Measurements from ENCODE around the gene CTRL.

CTRL gene

DNA sequence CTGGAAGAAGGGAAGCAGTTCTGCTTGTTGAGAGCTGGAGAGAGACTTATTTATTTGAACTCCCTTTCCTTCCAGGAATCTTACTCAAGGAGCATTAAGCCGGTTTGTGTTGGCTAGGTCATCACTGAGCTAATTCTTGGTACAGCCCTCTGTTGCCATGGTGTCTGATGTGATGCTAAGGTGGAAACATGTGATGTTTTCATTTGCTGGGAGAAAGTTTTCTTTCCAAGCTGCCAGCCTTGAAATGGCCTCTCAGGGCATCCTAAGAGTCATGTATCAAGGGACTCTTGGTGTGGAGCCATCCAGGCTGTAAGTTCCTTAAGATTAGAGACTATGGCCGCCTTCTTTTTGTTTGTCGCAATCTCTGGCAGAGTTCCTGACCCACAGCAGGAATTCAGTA lies 34.4 kb downstream of the CTRL start:
- TF ChIP-seq, protein P1, sequence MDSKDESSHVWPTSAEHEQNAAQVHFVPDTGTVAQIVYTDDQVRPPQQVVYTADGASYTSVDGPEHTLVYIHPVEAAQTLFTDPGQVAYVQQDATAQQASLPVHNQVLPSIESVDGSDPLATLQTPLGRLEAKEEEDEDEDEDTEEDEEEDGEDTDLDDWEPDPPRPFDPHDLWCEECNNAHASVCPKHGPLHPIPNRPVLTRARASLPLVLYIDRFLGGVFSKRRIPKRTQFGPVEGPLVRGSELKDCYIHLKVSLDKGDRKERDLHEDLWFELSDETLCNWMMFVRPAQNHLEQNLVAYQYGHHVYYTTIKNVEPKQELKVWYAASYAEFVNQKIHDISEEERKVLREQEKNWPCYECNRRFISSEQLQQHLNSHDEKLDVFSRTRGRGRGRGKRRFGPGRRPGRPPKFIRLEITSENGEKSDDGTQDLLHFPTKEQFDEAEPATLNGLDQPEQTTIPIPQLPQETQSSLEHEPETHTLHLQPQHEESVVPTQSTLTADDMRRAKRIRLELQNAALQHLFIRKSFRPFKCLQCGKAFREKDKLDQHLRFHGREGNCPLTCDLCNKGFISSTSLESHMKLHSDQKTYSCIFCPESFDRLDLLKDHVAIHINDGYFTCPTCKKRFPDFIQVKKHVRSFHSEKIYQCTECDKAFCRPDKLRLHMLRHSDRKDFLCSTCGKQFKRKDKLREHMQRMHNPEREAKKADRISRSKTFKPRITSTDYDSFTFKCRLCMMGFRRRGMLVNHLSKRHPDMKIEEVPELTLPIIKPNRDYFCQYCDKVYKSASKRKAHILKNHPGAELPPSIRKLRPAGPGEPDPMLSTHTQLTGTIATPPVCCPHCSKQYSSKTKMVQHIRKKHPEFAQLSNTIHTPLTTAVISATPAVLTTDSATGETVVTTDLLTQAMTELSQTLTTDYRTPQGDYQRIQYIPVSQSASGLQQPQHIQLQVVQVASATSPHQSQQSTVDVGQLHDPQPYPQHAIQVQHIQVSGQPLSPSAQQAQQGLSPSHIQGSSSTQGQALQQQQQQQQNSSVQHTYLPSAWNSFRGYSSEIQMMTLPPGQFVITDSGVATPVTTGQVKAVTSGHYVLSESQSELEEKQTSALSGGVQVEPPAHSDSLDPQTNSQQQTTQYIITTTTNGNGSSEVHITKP (tag by site-specific recombination; IDR thresholded peaks at IDR 0.05) = peak; percentile 55; the same call in 1 of the 2 replicates
- TF ChIP-seq ZNF133 (tag by site-specific recombination; IDR thresholded peaks at IDR 0.05) (no peak), PRDM1 (tag by site-specific recombination; IDR thresholded peaks at IDR 0.05) (peak; percentile 66)
- ChIA-PET CTCF (interaction anchor here (0.5 to 1.1 kb wide), 4 partner anchors 11 to 36 kb away, joined by 3 to 7 read pairs (median 3); partner anchors contain the start of gene NRN1L), POLR2A (no interaction called here)

GRCh38 chr16:67893743-67894399 lies 37.8 kb downstream of the CTRL start:
- Histone ChIP-seq H3K4me3 (ENCODE audit: low read depth, low read length) (peak overlapping the region; percentile 82), H3K36me3 (ENCODE audit: control insufficient read depth in 2 of 2, insufficient read depth in 1 of 2, low read length in 2 of 2) (peaks cover 0 to 3% of the 10 kb centered on the region in 2 experiments; a peak in 2 of 3 replicates), H3K27ac (ENCODE audit: extremely low read depth, low read depth, low read length) (peak overlapping the region; percentile 85), H3K9me3 (ENCODE audit: control insufficient read depth, insufficient read depth, low read depth, low read length) (no peaks in the 10 kb centered on the region), H3K4me1 (ENCODE audit: control insufficient read depth, insufficient read depth, low read length) (peaks cover 4% of the 10 kb centered on the region)
- TF ChIP-seq, protein P2, sequence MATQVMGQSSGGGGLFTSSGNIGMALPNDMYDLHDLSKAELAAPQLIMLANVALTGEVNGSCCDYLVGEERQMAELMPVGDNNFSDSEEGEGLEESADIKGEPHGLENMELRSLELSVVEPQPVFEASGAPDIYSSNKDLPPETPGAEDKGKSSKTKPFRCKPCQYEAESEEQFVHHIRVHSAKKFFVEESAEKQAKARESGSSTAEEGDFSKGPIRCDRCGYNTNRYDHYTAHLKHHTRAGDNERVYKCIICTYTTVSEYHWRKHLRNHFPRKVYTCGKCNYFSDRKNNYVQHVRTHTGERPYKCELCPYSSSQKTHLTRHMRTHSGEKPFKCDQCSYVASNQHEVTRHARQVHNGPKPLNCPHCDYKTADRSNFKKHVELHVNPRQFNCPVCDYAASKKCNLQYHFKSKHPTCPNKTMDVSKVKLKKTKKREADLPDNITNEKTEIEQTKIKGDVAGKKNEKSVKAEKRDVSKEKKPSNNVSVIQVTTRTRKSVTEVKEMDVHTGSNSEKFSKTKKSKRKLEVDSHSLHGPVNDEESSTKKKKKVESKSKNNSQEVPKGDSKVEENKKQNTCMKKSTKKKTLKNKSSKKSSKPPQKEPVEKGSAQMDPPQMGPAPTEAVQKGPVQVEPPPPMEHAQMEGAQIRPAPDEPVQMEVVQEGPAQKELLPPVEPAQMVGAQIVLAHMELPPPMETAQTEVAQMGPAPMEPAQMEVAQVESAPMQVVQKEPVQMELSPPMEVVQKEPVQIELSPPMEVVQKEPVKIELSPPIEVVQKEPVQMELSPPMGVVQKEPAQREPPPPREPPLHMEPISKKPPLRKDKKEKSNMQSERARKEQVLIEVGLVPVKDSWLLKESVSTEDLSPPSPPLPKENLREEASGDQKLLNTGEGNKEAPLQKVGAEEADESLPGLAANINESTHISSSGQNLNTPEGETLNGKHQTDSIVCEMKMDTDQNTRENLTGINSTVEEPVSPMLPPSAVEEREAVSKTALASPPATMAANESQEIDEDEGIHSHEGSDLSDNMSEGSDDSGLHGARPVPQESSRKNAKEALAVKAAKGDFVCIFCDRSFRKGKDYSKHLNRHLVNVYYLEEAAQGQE (tag by site-specific recombination; IDR thresholded peaks at IDR 0.05) = 0 out of 2 replicates have a peak, but pooled peaks have one; percentile 6
- TF ChIP-seq ZNF701 (tag by site-specific recombination; IDR thresholded peaks at IDR 0.05) (no peak), ZBTB48 (tag by site-specific recombination; IDR thresholded peaks at IDR 0.05) (no peak), ZFP3 (tag by site-specific recombination; IDR thresholded peaks at IDR 0.05; ENCODE audit: low read depth) (no peak), ZIC2 (tag by site-specific recombination; IDR thresholded peaks at IDR 0.05) (no peak)
- TF ChIP-seq, protein P3, sequence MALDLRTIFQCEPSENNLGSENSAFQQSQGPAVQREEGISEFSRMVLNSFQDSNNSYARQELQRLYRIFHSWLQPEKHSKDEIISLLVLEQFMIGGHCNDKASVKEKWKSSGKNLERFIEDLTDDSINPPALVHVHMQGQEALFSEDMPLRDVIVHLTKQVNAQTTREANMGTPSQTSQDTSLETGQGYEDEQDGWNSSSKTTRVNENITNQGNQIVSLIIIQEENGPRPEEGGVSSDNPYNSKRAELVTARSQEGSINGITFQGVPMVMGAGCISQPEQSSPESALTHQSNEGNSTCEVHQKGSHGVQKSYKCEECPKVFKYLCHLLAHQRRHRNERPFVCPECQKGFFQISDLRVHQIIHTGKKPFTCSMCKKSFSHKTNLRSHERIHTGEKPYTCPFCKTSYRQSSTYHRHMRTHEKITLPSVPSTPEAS (tag by site-specific recombination; IDR thresholded peaks at IDR 0.05) = no peak
- TF ChIP-seq, protein P4, sequence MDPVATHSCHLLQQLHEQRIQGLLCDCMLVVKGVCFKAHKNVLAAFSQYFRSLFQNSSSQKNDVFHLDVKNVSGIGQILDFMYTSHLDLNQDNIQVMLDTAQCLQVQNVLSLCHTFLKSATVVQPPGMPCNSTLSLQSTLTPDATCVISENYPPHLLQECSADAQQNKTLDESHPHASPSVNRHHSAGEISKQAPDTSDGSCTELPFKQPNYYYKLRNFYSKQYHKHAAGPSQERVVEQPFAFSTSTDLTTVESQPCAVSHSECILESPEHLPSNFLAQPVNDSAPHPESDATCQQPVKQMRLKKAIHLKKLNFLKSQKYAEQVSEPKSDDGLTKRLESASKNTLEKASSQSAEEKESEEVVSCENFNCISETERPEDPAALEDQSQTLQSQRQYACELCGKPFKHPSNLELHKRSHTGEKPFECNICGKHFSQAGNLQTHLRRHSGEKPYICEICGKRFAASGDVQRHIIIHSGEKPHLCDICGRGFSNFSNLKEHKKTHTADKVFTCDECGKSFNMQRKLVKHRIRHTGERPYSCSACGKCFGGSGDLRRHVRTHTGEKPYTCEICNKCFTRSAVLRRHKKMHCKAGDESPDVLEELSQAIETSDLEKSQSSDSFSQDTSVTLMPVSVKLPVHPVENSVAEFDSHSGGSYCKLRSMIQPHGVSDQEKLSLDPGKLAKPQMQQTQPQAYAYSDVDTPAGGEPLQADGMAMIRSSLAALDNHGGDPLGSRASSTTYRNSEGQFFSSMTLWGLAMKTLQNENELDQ (tag by site-specific recombination; IDR thresholded peaks at IDR 0.05; ENCODE audit: low read depth) = no peak
- CTCF ChIA-PET = interaction anchor here (0.6 to 3.2 kb wide), 3 partner anchors 34 to 376 kb away, joined by 3 to 10 read pairs (median 4); no protein-coding TSS in a partner anchor
- POLR2A ChIA-PET = interaction anchor here (1.1 to 1.4 kb wide), 2 partner anchors 24 to 87 kb away, joined by 4 read pairs; partner anchors contain the start of genes RANBP10 and TSNAXIP1

More for the DNA sequence above, 34.4 kb downstream of the CTRL start:
- Histone ChIP-seq H3K4me3 (ENCODE audit: low read depth, low read length) (no peak overlapping the region), H3K9me3 (ENCODE audit: control insufficient read depth, insufficient read depth, low read depth, low read length) (no peaks in the 10 kb centered on the region), H3K36me3 (ENCODE audit: control insufficient read depth in 2 of 2, insufficient read depth in 1 of 2, low read length in 2 of 2) (peaks cover 0 to 8% of the 10 kb centered on the region in 2 experiments; a peak in 2 of 3 replicates), H3K4me1 (ENCODE audit: control insufficient read depth, insufficient read depth, low read length) (peaks cover 4% of the 10 kb centered on the region), H3K27ac (ENCODE audit: extremely low read depth, low read depth, low read length) (no peak overlapping the region)

All from HEK293 (cell line).